Measurements from ENCODE around the gene PRDM5. TPM values are rescaled to one million over a fixed set of nuclear protein-coding genes. Genes with fewer than 3 reads are reported as not detected.
"Not testable (repeated sequence)": the region's sequence is repeated elsewhere in the genome, so short reads cannot be mapped to it uniquely, and the experiment has no call there.

The PRDM5 gene
- total and polyA plus RNA-seq, 10 of the 15 experiments (the other 5 are each of a cell fraction or from before 2014, with no cell fraction given) = 0.07 TPM; not detected in 9

DNA sequence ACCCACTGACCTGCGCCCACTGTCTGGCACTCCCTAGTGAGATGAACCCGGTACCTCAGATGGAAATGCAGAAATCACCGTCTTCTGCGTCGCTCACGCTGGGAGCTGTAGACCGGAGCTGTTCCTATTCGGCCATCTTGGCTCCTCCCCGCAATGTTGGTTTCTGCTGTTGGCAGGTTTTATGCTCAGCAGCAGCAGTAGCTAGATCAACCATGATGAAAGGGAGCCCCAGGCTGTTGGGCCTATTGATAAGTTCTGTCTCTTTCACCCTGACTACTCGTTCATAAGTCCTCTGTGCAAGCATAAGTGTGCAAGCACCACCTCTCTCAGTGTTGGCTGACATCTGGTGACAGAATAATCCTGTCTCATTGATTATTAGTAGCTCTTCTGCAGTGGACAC, 274.2 kb downstream of the PRDM5 start:
- H3K4me1 ChIP-seq (ENCODE audit: control insufficient read depth, insufficient read depth, low read length); H4K20me1 ChIP-seq (ENCODE audit: control insufficient read depth, insufficient read depth); H3K27ac ChIP-seq (ENCODE audit: control insufficient read depth, insufficient read depth); H3K9ac ChIP-seq (ENCODE audit: control insufficient read depth, insufficient read depth, low read length); H3K79me2 ChIP-seq (ENCODE audit: control insufficient read depth, insufficient read depth, low read length); H3K4me2 ChIP-seq (ENCODE audit: control insufficient read depth, insufficient read depth); ATAC-seq; intact Hi-C loops (cut with micrococcal nuclease; ENCODE audit: unreplicated experiment); H3K36me3 ChIP-seq (ENCODE audit: control insufficient read depth in 2 of 2, insufficient read depth in 2 of 2, low read length in 1 of 2); RAD21 ChIA-PET (ENCODE audit: unreplicated experiment); BruUV-seq (replicated peaks); DNase-seq (ENCODE audit: low read depth, low spot score); POLR2A ChIA-PET; H3K9me3 ChIP-seq (replicated peaks; ENCODE audit: control insufficient read depth, insufficient read depth, low read length); H2AFZ ChIP-seq (ENCODE audit: control insufficient read depth, low read depth, low read length); H3K4me3 ChIP-seq; CTCF ChIA-PET; H3K27me3 ChIP-seq (replicated peaks in 1 of 2; ENCODE audit: control insufficient read depth in 2 of 2, insufficient read depth in 2 of 2, low read length in 1 of 2); in situ Hi-C loops (cut with MboI); FAIRE-seq: not testable (repeated sequence)
- WGBS (ENCODE audit: insufficient coverage, insufficient replicate concordance, low lambda C conversion rate, missing lambda C conversion rate) = 63% methylated on average over 9 of the region's 10 CpGs
- SMC1A ChIA-PET (ENCODE audit: uncharacterized antibody, unreplicated experiment) = interaction anchor here (1.0 kb wide), 1 partner anchor 56 kb away, joined by 3 read pairs; no protein-coding TSS in a partner anchor

Small RNA genes within 50 kb of the gene (small RNA-seq; reads per million reads assigned to genes)
- gene RNU6-550P = not detected

Other genes with a start within 250 kb of the PRDM5 start
- not detected in 2 replicates for gene NDNF, start 149.8 kb upstream of the PRDM5 start, total RNA-seq (2014; rRNA removed)
- not detected in 2 replicates for gene NDNF, start 149.8 kb upstream of the PRDM5 start, total RNA-seq (2014; rRNA removed; fragmentation: Illumina TruSeq; extraction: Trizol)
- gene NDNF, start 149.8 kb upstream of the PRDM5 start, total RNA-seq (2021) = 0.08 and 0.26 TPM in 2 replicates
- gene NDNF, start 149.8 kb upstream of the PRDM5 start, polyA plus RNA-seq (2011; rRNA removed) = not detected in 2 replicates
- not detected in 2 replicates for gene NDNF, start 149.8 kb upstream of the PRDM5 start, polyA plus RNA-seq (2014; fragmentation: Illumina TruSeq; extraction: Trizol)
- gene NDNF, start 149.8 kb upstream of the PRDM5 start, polyA plus RNA-seq (2014; fragmentation: Nextera tagmentation; extraction: Ambion mirVana) = not detected
- gene NDNF, start 149.8 kb upstream of the PRDM5 start, polyA plus RNA-seq (2014; rRNA removed) = not detected in 2 replicates
- not detected for gene NDNF, start 149.8 kb upstream of the PRDM5 start, polyA plus RNA-seq (2016; fragmentation: Nextera tagmentation; extraction: Ambion mirVana)
- 0.65 and 0.73 TPM in 2 replicates for gene TNIP3, start 241.6 kb upstream of the PRDM5 start, total RNA-seq (2014; rRNA removed)
- gene TNIP3, start 241.6 kb upstream of the PRDM5 start, total RNA-seq (2014; rRNA removed; fragmentation: Illumina TruSeq; extraction: Trizol) = 1.2 and 1.3 TPM in 2 replicates
- gene TNIP3, start 241.6 kb upstream of the PRDM5 start, total RNA-seq (2021) = 0.56 and 0.62 TPM in 2 replicates
- gene TNIP3, start 241.6 kb upstream of the PRDM5 start, polyA plus RNA-seq (2011; rRNA removed) = 0.41 and 0.42 TPM in 2 replicates
- gene TNIP3, start 241.6 kb upstream of the PRDM5 start, polyA plus RNA-seq (2014; fragmentation: Illumina TruSeq; extraction: Trizol) = 1.4 TPM in 2 replicates
- under 1 TPM; 0.21 to 0.60 TPM for gene TNIP3, start 241.6 kb upstream of the PRDM5 start, polyA plus RNA-seq (2014; fragmentation: Nextera tagmentation; extraction: Ambion mirVana)
- gene TNIP3, start 241.6 kb upstream of the PRDM5 start, polyA plus RNA-seq (2014; rRNA removed) = 0.61 and 0.81 TPM in 2 replicates
- gene TNIP3, start 241.6 kb upstream of the PRDM5 start, polyA plus RNA-seq (2016; fragmentation: Nextera tagmentation; extraction: Ambion mirVana) = 1 to 10 TPM in 1 of 2 experiments, under 1 TPM in 1; 0.77 to 1.0 TPM